CD4-positive, alpha-beta T cell treated with Interferon alpha-2 for 1 hour (primary cell): ENCODE data around the gene CTNNA2.

ENCODE experiments used
- DNase-seq, 2 donors: peaks; one replicate each; pipeline ENCODE4 v3.0.0-alpha.2; 2020 to 2022

Gene CTNNA2

DNA sequence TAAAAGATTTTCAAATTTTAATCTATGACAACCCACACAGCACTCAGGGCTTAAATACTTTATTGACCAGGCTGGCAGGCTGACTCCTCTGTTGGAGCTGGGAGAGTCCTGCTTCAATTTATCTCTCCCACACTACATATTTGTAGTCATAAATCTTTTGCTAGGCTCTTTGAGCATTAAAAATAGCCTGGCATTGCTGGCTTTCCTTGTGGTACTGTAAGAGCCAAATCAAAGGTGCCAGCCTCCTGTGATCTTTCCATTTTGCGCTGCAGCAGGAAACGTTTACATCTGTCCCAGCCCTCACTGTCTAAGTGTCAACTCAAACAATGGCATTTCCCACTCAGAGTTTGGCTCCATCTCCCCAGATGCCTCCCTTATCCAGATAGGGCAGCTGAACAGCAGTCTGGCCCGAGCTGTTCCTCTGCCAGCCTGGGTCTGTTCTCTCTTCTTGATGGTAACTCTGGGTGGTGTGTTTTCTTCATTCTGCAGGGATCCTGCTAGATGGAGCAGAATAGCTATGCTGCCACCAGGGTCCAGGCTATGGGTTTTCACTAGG is 729.6 kb downstream of the CTNNA2 start:
- no peak for DNase-seq

DNA sequence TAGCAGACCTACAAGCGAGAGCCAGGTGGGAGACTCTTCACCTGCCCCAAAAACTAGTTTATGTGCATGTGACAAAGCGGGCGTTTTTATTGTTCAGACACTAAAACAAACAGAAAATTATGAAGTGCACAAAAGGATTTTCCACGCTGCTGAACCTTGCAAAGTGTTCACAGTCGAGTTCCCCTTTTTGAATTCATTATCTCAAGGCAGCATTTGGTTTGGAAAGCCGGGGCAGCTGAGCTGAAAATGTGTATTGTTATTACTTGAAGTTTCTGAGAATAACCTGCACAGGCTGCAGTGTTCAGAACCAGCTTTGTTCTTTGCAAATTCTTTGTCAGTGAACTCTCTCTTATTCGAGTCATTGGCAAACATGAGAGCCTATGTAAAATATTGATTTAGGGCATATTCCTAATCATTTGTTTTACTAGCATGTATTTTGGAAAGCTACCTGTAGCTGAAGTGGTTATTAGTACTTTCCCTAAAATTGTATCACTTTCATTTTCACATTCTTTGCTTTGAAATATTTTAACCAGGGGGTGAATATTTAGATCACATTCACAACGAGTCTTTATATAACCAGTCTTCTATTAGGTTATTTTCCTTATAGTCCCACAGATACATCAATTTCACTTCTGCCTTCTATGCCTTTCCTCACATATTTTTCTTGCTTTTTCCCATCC is 732.2 kb downstream of the CTNNA2 start:
- no peak for DNase-seq

DNA sequence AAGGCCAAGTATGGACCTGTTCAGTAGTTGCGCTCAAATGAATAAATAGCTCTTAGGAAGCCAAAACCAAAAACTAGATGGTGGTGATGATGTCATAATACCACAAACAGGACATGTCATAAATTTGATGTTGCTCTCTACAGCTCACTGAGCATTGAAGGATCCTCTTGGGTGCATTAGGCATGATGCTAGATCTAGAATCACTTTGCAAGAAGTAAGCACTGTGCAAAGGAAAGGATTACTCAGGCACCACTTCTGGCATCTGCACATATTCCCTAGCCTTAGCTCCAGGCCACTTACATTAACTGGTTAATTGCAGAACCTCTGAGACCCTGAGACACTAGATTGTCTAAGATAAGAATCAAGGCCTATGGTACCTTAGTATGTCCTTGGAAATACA is 733.7 kb downstream of the CTNNA2 start:
- DNase-seq, result no peak

DNA sequence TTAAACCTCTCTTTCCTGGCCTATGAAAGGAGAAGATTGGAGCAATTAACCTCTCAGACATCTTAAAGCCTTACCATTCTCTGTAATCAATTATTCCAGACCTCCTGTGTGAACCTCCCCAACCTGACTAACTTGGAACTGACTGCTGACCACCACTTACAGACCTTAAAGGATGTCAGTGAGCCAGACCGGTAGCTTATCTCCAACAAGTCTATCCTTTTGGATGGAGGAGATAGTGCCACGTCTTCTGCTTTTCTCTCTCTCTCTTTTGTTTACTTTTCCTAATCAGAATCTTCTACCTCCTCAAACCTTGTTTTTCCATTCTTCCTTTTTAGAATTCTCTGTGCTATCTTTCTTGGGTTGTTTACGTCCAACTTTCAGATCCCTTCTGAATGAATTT is 734.5 kb downstream of the CTNNA2 start:
- DNase-seq, result no peak

DNA sequence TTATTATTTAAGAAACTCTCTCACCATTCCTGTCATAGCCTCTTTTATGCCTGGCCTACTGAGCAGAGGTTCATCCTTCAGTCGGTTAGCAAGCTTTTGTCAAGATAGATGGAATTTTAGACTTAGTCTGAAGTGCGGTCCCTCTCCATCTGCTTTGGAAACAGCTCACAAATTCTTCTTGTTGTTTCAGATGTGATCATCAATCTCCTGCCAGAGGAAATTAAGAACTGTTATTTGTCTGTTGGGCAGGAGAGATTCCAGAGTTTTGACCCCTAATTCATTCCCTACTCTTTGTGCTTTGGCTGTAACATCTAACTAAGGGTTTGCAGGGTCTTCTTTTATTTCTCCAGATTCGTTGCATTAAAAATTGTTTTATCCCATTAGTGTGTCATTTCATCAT is 735.3 kb downstream of the CTNNA2 start:
- DNase-seq, result no peak

DNA sequence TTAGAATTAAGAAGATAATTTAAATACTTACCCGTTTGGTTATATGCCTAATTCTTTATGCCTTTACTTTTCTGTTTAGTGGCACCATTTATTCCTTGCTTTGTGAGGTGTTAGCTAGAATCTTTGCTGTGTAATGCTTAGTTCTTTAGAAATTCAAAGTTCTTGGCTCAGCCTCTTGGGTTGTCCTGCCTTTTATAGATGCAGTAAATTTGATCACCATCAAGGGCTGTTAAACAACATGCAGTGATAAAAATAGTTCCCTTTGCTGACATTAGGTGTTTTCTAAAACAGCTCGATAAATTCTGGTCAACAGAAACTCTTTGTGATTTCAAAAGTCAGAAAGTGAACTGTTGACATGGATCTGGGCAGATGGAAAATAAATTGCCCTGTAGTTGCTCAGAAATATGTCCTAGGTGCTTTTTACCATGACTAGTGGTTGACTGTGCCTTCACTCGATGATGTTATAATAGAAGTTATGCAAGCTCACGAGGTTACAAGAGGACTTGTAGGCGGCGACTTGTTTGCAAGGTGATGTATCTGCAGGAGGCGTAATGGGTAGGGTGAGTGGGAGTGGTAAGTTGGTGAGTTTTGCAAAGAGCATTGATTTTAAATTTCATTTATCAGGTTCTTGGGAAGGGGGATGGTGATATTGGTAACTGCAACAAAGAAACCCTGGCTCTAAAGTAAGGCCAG is 739.6 kb downstream of the CTNNA2 start:
- no peak for DNase-seq

DNA sequence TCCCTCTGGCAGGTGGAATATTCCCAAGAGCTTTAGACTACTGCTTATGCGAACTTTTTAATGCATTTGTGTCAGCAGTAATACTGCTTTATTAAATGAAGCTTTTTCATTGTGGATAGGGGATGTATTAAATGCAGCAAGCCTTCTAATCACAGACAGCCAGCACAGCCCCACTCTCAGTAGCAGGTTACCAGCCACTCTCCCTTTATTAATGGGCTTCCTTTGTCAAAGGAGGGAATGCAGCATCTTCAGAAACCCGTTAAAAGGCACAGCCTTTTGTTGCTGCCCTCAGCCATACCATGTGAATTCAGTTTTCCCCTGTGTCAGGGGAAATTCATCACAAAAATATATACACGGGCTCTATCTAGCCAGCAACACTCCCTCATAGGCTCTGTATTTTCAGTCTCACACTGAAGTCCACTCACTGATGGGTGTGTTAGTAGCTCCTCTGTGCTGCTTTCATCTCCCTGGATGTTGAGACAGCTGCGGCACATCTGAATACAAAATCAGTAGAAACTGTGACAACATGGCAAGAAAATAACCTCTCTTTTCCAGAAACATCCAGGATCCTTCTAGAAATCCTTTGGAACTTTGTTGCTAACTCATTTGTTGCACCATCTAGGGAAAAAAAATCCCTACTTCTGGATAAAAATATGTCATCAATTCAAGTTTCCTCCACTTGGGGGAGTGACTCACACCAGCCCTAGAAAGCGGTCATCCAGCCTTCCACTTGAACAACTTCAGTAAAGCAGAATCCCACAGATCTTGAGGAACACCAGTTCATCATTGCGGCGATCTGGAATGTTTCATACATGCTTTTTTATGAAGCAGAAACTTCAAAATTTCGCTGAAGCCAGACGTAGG is 743.3 kb downstream of the CTNNA2 start:
- no peak for DNase-seq

DNA sequence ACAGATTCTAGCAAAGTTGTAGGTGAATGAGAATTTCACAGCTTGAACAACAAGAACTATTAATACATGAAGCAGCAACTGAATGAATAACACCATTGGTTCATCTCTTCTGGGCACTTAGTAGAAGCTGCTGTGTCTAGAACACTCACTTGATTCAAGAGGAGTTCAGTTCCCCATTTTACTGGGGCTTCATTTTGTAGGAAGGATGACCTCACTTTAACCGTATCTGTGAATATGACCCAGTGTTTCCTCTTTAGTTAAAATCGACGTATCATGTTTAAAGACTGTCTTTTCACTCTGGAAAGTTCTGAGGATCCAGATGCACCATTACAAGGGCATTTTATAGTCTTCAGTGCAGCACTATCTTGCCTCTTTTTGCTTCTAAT is 743.9 kb downstream of the CTNNA2 start:
- no peak for DNase-seq

DNA sequence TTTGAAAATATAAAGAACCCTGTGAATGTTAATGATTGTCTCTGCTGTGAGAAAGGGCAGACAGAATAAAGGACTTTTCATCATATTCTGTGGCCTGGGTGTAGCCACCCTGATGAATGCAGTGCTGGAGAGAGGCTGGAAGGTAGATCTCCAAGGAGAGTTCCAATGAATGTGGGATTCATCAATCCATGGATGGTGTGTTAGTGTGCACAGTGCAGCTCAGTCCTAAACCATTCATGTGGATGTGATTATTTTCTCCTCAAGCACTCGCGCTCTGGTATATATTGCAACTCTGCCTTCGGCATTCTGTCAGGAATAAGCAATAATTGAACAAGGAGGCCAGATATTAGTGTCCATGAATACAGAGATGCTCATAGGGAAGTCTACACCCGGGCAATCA is 744.6 kb downstream of the CTNNA2 start:
- no peak for DNase-seq

DNA sequence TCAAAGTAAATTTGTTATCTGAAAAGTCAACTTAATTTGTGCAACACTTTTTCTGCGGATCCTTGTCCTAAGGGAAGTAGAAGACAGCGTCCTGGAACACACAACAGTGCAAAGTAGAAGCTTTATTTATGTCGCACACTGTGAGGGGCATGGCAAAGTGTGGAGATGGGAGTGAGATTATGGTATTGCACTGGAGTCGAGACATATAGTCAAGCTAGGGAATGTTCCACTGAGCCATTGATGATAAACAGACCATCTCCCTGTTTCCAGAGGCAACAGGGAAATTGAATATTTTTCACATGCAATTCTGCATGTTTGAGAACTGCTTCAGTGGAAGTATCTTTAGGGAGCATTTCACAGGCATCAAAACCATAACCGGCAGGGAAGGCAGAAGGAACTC is 745.5 kb downstream of the CTNNA2 start:
- DNase-seq, result no peak

DNA sequence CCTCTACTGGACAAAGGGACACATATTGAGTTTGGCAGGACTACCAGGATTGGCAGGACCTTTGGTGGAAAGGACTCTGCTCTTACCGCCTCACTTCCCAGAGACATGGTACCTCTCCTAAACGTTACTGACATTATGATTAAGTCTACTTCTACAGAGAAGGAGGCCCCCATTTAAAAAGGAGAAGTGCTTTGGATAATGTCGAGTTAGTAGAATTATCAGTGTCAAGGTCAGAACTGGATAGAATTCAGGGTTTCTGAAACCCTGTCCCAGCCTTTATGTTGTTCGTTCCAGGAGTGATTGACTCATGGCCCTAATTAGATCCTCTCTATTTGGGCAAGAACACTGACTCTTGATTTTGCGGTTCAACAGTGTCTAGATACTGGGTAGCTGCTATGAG is 745.9 kb downstream of the CTNNA2 start:
- no peak for DNase-seq

DNA sequence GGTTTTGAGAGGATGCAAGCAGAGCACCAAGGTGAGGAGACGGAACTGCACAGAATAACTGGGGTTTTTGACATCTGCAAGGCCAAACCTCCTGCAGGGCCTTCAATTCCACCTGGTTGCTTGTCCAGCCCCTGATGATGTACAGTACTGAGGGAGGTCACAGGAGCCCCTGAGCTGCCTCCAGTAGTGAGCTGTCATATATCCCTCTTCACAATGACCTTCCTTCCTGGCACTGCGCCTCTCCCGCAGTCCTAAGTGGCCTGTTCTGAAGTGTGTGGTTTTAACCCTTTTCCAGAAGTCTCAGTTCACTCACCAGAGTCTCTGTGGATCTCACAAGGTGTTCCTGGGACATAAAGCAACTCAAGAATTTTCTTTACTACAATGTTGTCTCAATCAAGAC is 746.4 kb downstream of the CTNNA2 start:
- DNase-seq, result no peak

DNA sequence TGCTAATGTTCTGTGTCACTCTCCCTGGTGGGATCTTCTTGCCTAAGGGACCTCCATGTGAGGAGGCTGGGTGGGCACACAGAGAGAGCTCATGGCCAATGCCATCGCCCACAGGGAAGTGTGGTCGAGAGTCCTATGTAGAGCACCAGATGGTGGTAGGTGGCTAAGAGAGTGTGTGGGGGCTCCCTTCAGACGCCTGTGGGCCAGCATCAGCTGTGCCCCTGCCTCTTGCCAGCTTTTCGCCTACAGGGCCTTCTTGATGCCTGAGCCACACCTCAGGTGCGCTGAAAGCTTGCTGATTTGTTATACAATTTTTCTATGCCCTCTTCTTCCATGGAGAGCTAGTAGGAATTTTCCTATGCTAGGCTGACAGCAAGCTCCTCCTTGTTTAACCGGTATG is 753.4 kb downstream of the CTNNA2 start:
- DNase-seq, result no peak

DNA sequence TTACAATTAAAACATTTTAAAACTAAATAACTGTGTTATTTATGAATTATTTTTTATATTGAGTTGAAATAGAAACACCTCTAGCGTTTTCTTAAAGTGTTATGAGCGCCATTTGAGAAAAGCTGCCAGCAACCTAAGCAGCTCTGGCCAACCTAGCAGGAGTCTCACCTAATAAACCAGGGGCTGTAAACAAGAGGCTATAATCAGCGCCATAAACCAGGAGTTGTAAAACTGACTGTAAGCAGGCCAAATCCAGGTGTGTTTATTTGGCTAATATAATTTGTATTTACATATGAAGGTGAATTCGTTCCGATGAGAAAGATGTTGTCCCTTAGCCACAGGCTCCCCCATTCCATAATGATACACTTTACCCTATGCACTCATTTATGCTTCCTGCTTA is 757.0 kb downstream of the CTNNA2 start:
- DNase-seq, result no peak

DNA sequence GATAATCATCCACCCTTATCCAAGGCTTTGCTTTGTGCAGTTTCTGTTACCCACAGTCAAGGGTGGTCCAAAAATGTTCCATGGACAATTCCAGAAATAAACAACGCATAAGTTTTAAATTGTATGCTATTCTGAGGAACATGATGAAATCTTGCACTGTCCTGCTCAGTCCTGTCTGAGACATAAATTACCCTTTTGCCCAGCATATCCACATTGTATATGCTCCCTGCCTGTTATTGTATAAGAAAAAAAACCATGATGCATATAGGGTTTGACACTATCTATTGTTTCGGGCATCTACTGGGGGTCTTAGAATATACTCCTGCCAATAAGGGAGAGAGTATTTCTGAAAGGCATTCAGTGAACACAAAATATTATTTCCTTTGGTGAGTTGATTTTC is 767.7 kb downstream of the CTNNA2 start:
- DNase-seq, result no peak

DNA sequence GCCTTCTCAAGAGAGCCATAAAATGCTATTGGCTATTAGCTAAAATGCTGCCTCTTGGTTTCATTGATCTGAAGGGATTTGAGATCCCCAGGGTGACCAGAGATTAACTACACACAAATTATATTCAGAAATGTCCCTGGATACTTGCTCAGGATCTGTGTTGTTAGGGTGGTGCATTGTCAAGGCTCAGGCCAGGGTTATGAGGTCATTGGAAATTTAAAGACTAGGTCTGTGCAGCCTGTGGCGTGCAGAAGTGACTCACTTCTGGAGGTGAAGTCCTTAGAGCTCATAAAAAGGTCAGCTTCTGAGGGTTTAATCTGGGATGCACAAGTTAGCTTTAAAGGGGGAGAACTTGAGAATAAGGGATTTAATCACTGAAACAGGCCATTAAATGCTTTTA is 768.2 kb downstream of the CTNNA2 start:
- DNase-seq, result no peak

DNA sequence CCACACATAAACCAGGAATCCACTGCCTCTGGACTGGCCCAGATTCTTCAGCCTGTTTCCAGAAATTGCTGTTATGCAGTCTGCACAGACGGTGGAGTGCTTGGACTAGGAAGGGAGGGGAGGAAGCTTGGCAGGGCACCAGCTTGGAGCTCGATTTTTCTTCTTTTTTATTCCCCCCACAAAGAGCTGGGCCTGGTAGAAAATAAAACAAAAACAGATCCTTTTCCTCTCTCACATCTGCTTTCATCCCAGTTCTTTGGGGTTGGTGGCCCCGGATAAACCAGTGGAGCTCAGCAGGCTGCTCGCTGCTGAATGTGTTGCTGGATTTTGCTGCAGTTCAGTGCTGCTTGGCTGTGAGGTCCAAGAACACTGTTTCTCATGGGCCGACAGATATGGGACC is 775.7 kb downstream of the CTNNA2 start:
- DNase-seq, result no peak

DNA sequence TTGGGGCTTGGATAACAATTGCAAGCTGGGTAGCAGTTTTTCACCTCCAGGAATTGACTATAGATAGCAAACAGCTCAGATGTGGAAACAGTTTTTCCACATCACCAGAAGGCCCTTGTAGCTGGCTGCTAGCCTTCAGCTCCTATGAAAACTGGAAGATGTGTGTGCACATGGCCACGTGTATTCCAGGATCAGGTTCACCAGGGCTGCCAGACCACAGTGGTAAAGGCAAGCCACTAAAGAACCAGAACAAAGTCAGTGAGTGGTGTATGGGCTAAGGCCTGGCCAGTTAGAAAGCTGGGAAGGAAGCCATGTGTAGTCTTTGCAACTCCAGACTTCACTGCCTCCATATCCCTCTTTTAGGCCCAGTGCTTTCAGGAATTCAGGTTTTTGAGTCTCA is 778.8 kb downstream of the CTNNA2 start:
- no peak for DNase-seq

DNA sequence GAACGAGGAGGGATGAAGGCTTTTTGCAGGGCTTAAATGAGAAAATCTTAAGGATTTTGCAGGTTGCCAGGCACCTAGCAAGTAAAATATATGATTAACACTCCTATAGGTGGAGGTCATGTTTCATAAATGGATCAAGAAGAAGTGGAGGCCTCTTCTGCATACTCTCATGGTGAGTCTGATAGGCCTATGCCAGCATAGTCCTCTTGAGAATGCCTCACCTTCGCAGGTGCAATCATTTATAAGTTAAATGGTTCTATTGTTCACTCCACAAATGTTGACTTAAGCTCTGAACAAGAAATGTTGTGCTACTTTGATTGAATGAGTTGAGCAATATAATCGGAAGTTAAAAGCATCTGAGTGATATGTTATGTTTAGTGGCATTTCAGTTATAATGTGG is 779.6 kb downstream of the CTNNA2 start:
- no peak for DNase-seq

DNA sequence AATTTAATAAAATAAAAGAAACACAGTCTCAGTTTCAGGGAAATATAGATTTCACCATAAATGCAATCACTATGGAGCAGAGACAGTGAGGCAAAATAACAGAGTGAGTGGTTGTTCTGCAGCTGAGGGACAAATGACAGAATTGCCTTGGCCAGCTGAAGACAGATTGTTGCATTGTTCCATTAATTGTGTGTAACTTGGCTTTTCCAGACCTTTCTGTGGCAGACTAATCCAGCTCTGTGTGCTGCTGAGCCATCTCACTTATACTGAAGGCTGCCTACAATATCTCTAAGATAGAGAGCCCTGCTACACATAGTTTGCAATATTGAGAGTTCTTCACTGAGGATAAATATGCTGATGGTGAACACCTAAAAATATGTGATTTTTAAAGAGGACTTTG is 780.2 kb downstream of the CTNNA2 start:
- no peak for DNase-seq

DNA sequence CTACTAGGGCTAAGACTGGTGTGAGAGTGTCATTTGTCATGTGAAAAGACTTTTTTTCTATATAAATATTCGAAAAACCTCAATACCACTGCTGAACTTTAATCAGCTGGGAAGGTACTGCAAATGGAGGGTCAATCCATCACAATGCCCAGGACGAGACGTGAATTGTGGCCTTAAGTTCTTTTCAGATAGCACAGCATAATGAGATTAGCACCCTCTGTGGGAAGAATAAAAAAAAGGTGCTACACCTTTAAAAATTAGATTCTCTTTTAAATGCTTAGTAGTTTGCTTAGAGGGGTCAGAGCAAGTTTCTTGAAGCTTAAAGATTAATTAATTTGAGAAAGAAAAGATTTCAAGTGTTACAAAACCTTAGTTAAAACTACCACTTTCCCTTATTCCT is 786.1 kb downstream of the CTNNA2 start:
- no peak for DNase-seq

DNA sequence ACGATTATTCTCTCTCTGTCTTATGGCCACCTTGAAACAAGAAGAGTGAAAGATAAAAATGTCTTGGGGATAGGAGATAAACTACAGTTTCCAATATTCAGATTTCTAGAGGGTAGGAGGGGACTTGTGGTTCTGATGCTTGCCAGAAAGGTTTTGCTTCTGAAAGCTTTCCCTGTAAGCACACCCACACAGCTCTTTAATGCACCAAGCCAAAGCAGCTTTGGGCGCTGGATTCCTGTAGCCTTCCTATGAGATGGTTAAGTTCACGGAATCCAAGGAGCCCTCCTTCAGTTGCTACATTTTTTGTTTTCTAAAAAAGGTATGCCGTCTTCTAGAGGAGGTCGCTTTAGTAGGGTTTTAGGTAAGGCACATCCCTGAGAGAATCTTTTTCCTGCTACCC is 786.8 kb downstream of the CTNNA2 start:
- no peak for DNase-seq

DNA sequence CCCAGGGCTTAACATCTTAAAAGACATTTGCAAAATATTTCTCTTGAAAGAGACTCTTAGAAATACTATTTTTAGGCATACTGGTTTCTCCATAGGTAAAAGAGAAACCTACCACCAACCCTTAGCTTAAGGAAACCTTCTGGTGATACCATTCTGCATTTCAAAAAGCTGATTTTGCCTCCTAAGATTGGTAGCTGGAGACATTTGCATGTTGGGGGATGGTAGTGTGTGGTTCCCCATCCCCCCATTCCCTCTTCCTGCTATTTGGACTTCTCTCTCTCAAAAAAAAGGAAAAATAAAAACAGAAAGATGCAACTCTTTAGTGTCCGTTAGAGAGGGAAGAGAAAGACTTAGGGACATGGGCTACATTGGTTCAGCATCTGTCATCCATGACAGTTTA is 787.5 kb downstream of the CTNNA2 start:
- DNase-seq, result no peak

DNA sequence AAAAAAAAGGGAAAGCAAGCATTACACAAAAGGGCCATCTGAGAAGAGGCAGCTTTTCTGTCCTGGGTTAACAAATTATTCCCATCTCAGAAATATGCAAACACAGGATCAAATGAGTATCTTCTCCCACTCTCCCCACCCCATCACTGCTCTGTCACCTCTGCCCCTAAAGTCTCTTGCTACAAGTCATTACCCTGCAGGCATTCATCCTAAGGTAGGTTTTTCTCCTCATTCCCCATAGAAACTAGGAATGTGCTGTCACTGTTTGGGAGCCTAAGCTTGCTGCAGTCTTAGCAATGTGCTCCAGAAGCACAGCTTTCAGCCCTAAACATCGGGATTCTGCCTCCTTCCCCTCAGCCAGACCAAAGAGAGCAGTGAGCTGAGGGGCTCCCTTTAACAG is 788.1 kb downstream of the CTNNA2 start:
- no peak for DNase-seq
